GM18519 (cell line): ENCODE results near the gene PRICKLE2.
A peak's percentile ranks its signal among the peaks of the same experiment; 100 is the strongest.

Experiments used
- ATAC-seq: cut with Tn5 transposase; IDR thresholded peaks from one replicate; pipeline ENCODE4 v1.9.1; 2021; ENCODE audit warnings: mild to moderate bottlenecking, moderate library complexity; ENCODE audit not compliant: unreplicated experiment, low FRiP score

Gene PRICKLE2

GRCh38 chr3:64191822-64192221 is 33.4 kb downstream of the PRICKLE2 start:
- no peak for ATAC-seq

DNA sequence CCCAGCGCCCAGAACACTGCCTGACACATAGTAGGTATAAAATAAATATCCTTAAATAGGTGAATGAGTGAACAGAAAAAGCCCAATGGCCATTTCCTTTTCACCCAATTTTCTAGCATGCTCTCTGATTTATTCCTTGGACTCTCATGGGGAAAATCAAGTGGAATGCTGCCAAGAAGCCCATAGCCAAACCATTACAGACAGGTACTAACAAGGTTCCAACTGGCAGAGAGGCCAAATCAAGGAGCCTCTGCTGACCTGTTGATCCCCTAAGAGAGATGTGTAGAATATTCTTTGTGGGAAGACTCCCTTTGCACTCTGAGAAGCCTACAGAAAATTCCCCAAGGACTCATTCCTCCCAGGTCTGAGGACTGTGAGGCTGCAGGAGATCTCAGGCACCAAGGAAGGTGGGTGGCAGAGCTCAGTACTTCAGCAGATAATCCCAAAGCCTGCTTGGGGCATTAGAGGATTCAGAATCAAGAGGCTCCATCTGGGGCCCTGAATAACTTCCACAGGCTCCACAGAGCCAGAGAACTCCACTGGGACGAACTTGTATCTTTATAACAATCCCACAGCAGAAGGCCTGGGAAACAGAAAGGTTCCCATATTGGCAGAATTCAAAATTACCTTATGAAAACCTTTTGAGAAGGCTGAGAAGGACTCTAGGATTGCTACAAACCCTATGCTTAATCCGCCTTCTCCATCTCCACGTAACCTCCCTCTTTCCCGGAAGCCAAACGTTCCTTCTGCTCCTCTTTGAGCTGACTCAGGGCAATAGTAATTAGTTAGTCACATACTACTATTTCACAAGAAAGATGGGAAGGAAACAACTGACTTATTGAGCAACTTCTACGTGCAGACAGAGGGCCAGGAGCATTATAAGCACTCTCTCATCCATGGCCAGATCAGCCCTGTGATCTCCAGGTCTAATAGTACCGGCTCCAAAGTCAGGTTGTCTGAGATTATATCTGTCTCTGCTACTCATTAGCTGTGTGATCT is 34.5 kb downstream of the PRICKLE2 start:
- no peak for ATAC-seq

GRCh38 chr3:64188810-64189560 is 36.3 kb downstream of the PRICKLE2 start:
- ATAC-seq: no peak

- ATAC-seq: no peak
Observed at GRCh38 chr3:64187065-64187959, 38.0 kb downstream of the PRICKLE2 start.

DNA sequence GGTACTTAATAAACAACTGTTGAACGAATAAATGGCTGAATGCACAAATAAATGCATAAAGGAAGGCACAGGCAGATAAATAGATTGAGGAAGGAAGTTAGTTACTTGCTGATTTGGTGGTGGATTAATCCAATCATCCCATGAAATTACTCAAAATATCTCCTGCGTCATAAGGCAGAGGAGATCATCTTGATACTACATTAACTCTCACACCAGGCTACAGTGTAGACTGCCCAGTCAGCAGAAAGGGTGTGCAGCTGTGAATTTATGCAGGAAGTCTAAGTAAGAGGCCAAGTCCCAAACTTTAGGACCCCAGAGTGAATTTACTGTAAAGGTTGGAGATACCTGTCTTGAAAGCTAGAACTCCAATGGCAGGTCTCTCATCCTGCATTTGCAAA is 38.6 kb downstream of the PRICKLE2 start:
- no peak for ATAC-seq

- no peak for ATAC-seq
Observed at GRCh38 chr3:64185436-64185835, 39.8 kb downstream of the PRICKLE2 start.

- no peak for ATAC-seq
Observed at GRCh38 chr3:64184621-64185020, 40.6 kb downstream of the PRICKLE2 start.

DNA sequence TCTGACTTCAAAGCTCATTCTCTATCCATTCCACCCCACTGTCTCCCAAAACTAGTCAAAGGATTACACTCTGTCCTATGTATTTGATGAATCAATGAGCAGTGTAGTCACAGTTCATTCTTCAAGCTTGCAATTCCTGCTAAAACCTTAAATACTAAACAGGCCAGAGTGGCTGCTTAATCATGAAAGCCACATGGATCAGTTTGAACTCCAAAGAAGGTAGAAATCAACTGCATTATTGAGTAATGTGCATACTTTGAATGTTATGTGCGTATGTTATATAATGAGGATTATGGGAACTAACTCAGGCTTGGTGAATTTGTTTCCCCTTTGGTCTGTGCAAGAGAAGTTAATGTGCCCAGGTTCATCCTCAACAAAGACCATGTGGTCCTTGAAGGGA is 45.4 kb downstream of the PRICKLE2 start:
- ATAC-seq: no peak

DNA sequence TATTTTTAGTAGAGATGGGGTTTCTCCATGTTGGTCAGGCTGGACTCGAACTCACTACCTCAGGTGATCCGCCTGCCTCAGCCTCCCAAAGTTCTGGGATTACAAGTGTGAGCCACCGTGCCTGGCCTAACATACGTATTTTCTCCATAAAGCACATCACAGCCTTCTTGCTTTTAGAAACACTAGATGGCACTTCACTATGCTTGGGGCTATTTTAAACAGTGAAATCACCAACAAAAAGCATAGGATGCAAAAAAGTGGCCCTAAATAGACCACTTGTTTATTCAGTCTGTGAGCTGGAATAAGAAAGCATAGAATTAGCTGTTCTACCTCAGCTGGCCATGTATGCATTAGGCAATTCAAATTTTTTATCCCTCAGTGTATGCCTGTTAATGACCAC is 46.0 kb downstream of the PRICKLE2 start:
- no peak for ATAC-seq

GRCh38 chr3:64178419-64178818 is 46.8 kb downstream of the PRICKLE2 start:
- no peak for ATAC-seq

DNA sequence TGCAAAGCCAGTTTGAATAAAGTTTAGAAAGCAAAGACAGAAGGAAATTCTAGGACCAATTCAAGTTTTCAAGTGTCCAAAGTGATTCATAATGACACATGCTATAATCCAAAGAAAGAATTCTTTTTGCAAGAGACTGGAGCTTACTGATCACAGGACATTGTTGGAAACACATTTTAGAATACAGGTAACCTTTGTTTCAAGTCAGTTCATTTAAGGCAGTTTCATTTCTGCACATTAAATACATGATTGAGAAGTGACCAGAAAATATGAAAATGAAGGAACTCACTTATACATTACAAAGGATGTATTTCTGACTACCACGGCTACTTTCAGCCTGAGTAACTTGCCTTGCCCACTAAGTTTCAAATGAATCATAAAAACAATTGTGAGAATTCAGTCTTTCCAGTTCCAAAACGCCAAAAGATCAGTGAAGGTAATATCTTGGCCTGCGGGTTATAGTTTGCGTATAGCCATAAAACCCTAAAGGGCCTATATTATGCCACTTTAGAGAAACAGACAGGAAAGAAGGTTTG is 48.7 kb downstream of the PRICKLE2 start:
- peak; percentile 65 for ATAC-seq

- no peak for ATAC-seq
Observed at GRCh38 chr3:64174328-64174727, 50.9 kb downstream of the PRICKLE2 start.

- ATAC-seq: no peak
Observed at GRCh38 chr3:64173563-64173962, 51.7 kb downstream of the PRICKLE2 start.

DNA sequence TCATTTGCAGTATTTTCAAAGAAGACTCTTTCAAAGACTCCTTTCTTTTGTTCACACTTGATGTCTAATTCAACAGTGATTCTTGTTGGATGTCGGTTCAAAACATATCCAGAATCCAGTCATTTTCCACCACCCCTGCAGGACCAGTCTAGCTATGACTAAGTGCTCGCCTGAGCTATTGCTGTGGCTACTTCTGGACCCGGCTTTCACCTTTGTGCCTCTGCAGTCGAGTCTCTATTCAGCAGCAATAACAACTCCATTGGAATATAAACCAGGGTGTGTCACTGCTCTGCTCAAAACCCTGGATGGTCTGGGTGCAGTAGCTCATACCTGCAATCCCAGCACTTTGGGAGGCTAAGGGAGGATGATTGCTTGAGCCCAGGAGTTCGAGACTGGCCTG is 55.0 kb downstream of the PRICKLE2 start:
- ATAC-seq: no peak

DNA sequence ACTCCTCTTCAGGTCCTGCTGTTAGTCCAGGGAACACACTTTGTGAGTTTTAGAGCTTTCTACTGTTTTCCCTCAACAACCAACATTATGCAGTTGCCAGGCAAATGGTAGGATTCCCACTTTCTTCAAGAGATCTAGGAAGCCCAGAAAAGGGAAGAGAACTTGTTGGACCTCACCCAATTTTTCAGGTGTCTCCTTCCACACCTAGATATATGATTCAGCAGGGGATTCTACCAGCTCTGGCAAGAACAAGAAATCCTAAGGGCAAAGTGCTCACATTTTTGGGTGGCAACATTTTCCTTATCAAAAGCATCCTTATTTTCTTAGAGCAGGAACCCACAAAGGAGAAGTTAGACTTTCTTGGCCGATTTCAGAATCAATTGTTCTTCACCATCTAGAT is 57.4 kb downstream of the PRICKLE2 start:
- no peak for ATAC-seq

- no peak for ATAC-seq
Observed at GRCh38 chr3:64167351-64167750, 57.9 kb downstream of the PRICKLE2 start.

DNA sequence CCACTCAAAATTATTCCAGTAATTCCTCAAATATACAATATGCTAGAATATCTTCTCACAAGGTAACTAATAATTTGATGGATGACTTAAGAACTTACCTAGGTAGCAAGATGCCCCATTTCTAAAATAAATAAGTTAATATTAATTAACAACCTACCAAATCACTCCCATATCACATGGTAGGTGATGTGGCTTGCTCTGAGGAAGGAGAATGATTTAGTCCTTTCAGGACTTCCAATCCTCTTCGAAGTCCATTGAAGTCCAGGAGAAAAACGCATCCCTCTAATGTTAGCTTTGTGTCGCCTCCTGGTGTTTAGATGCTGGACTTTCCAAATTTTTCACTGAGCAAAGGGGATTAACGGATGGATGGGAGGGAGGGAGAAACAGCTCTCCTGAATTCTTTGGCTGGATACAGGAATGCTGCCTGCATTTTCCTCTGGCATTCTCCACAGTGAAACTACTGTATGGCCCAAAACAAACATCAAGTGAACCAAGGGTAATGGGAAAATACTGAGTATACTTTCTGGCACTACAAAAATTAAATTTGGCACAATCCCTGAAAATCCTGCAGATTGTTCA is 58.6 kb downstream of the PRICKLE2 start:
- ATAC-seq: no peak

- ATAC-seq: no peak
Observed at GRCh38 chr3:64164349-64164748, 60.9 kb downstream of the PRICKLE2 start.

DNA sequence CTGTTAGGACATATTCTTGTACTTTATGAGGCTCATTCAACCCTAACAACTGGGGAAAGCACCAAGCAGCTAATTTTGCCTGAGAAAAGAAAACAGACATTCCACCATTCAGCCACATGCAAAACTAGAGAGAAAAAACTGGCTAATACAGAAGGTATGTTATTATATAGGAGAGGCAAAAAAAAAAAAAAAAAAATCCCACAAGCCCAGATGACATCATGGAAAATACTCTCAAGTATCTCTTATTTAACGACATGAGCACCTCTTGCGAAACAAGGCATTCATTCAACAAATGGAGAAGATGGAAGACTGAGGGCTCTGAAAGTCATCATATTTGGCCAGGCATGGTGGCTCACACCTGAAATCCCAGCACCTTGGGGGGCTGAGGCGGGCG is 61.5 kb downstream of the PRICKLE2 start:
- ATAC-seq: peak; percentile 62
